ENCODE data around the gene TRNP1.
A peak's percentile ranks its signal among the peaks of the same experiment; 100 is the strongest.

Gene TRNP1

GRCh38 chr1:27029517-27029916, 36.0 kb downstream of the TRNP1 start:
- DNase-seq: no peak

- peak; percentile 88 for DNase-seq
Measured at GRCh38 chr1:27031235-27032118, 38.0 kb downstream of the TRNP1 start.

- DNase-seq: no peak
Measured at GRCh38 chr1:27032119-27032461, 38.6 kb downstream of the TRNP1 start.

GRCh38 chr1:27033043-27033746, 39.7 kb downstream of the TRNP1 start:
- DNase-seq: no peak

GRCh38 chr1:27035344-27035743, 41.9 kb downstream of the TRNP1 start:
- no peak for DNase-seq

GRCh38 chr1:27036718-27037117, 43.2 kb downstream of the TRNP1 start:
- no peak for DNase-seq

- DNase-seq: no peak
Measured at GRCh38 chr1:27037518-27037917, 44.0 kb downstream of the TRNP1 start.

- no peak for DNase-seq
Measured at GRCh38 chr1:27038020-27038419, 44.5 kb downstream of the TRNP1 start.

GRCh38 chr1:27042670-27043069, 49.2 kb downstream of the TRNP1 start:
- no peak for DNase-seq

GRCh38 chr1:27044613-27045151, 51.2 kb downstream of the TRNP1 start:
- DNase-seq: peak; percentile 80

- DNase-seq: peak; percentile 88
Measured at GRCh38 chr1:27045973-27046558, 52.6 kb downstream of the TRNP1 start.

GRCh38 chr1:27047914-27048313, 54.4 kb downstream of the TRNP1 start:
- DNase-seq: no peak

GRCh38 chr1:27049100-27049499, 55.6 kb downstream of the TRNP1 start:
- no peak for DNase-seq

GRCh38 chr1:27049607-27050006, 56.1 kb downstream of the TRNP1 start:
- DNase-seq: no peak
